ENCODE measurements around the gene PROKR2. TPM values are rescaled to one million over a fixed set of nuclear protein-coding genes. Genes with fewer than 3 reads are reported as not detected.

Gene PROKR2
- total and polyA plus RNA-seq, 2 of the 8 experiments (the other 6 are each of a cell fraction or from before 2014, with no cell fraction given), result 3.3 to 7.7 TPM

DNA sequence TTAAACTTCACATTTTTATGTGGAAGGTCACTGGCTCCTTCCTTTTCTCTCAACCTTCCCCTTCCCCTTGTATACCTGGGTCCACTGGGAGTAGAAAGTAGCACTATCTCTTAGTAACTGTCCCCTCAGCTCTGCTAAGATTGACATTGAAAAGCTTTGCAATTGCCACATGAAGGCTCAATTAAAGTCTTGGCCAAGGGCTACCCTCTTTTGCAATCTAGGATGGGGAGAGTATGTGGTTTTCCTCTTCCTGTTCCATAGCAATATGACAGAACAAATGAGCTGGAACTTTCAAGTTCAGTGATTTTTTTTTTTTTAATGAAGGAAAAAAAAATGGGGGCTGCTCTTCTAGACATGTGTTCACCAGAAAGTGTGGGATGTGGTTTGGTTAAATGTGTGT, 37.1 kb downstream of the PROKR2 start:
- H3K23me2 ChIP-seq (ENCODE audit: low read depth, low read length), result no peaks in the 10 kb centered on the region; the same call in 1 of the 2 replicates
- no peak overlapping the region for H2BK12ac ChIP-seq (ENCODE audit: low read depth, low read length)
- ChIA-PET CTCF (ENCODE audit: partially characterized antibody) (no interaction called here), POLR2A (ENCODE audit: partially characterized antibody) (no interaction called here)
- no peak overlapping the region for H4K91ac ChIP-seq (replicated peaks; ENCODE audit: insufficient read length, low read length)
- no peaks in the 10 kb centered on the region for H3K27me3 ChIP-seq (replicated peaks in 1 of 4; ENCODE audit: control insufficient read depth in 3 of 4, extremely low read depth in 1 of 4, insufficient read depth in 3 of 4, low read length in 3 of 4)
- no peak overlapping the region for H3K56ac ChIP-seq (replicated peaks; ENCODE audit: insufficient read length, low read depth, low read length)
- H2BK5ac ChIP-seq (ENCODE audit: low read depth, low read length), result no peak overlapping the region
- no peaks in the 10 kb centered on the region for H3K79me1 ChIP-seq (ENCODE audit: low read depth, low read length)
- H2AFZ ChIP-seq (ENCODE audit: low read length), result no peak overlapping the region
- no peak overlapping the region for H3K4ac ChIP-seq (replicated peaks; ENCODE audit: insufficient read length, low read depth, low read length)
- H3K23ac ChIP-seq (ENCODE audit: insufficient read length), result no peak overlapping the region
- H2BK120ac ChIP-seq (replicated peaks; ENCODE audit: low read depth, low read length), result no peak overlapping the region
- no peak overlapping the region for H3K4me2 ChIP-seq (ENCODE audit: insufficient read depth in 1 of 2, low read depth in 2 of 2, low read length in 2 of 2)
- no peak overlapping the region for H3K18ac ChIP-seq (ENCODE audit: extremely low read depth, low read length)
- TF ChIP-seq POU5F1 (IDR thresholded peaks at IDR 0.05; ENCODE audit: low read depth, low read length) (no peak), HDAC6 (IDR thresholded peaks at IDR 0.05; ENCODE audit: low read depth, low read length) (no peak), BRCA1 (IDR thresholded peaks at IDR 0.05; ENCODE audit: low read depth, low read length) (no peak), SIRT6 (IDR thresholded peaks at IDR 0.05; ENCODE audit: low read length) (no peak), HDAC2 (IDR thresholded peaks at IDR 0.05; ENCODE audit: borderline replicate concordance in 1 of 2, low read depth in 2 of 2, low read length in 2 of 2) (no peak), SRF (IDR thresholded peaks at IDR 0.05; ENCODE audit: low read depth, low read length) (no peak), POLR2AphosphoS5 (IDR thresholded peaks at IDR 0.05; ENCODE audit: low read depth, low read length) (no peak), KDM5A (IDR thresholded peaks at IDR 0.05; ENCODE audit: low read length) (no peak), SIX5 (IDR thresholded peaks at IDR 0.05; ENCODE audit: low read depth, low read length) (no peak), TAF7 (optimal IDR thresholded peaks at IDR 0.05; ENCODE audit: borderline replicate concordance, low read depth, low read length) (no peak), SP1 (IDR thresholded peaks at IDR 0.05; ENCODE audit: low read depth, low read length) (no peak), CEBPB (IDR thresholded peaks at IDR 0.05; ENCODE audit: low read depth, low read length) (no peak), ZNF274 (IDR thresholded peaks at IDR 0.05; ENCODE audit: borderline replicate concordance, extremely low read depth, low read length) (no peak), EP300 (IDR thresholded peaks at IDR 0.05; ENCODE audit: borderline replicate concordance in 1 of 2, low read depth in 2 of 2, low read length in 2 of 2) (no peak)
- TF ChIP-seq, protein P1, sequence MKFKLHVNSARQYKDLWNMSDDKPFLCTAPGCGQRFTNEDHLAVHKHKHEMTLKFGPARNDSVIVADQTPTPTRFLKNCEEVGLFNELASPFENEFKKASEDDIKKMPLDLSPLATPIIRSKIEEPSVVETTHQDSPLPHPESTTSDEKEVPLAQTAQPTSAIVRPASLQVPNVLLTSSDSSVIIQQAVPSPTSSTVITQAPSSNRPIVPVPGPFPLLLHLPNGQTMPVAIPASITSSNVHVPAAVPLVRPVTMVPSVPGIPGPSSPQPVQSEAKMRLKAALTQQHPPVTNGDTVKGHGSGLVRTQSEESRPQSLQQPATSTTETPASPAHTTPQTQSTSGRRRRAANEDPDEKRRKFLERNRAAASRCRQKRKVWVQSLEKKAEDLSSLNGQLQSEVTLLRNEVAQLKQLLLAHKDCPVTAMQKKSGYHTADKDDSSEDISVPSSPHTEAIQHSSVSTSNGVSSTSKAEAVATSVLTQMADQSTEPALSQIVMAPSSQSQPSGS (IDR thresholded peaks at IDR 0.05; ENCODE audit: low read length), result no peak
- DNase-seq (ENCODE audit: low read depth in 1 of 2, low spot score in 2 of 2) (no peak), FAIRE-seq (no peak)
- no peak overlapping the region for H2BK20ac ChIP-seq (ENCODE audit: low read length)
- no peaks in the 10 kb centered on the region for H3K4me1 ChIP-seq (replicated peaks in 1 of 4; ENCODE audit: control insufficient read depth in 3 of 4, insufficient read depth in 4 of 4, low read length in 3 of 4)
- H3K4me3 ChIP-seq (ENCODE audit: extremely low read depth in 1 of 4, insufficient read depth in 2 of 4, low read depth in 3 of 4, low read length in 4 of 4), result no peak overlapping the region
- H3K79me2 ChIP-seq (ENCODE audit: control insufficient read depth in 1 of 2, insufficient read depth in 2 of 2, low read length in 2 of 2), result no peaks in the 10 kb centered on the region
- H3K9me3 ChIP-seq (ENCODE audit: insufficient read depth in 2 of 2, low read depth in 1 of 2, low read length in 1 of 2), result 0 out of 4 replicates have a peak, but pooled peaks cover 0 to 2% of the 10 kb centered on the region in 2 experiments
- H2BK15ac ChIP-seq (ENCODE audit: low read length), result no peak overlapping the region
- H3K9ac ChIP-seq (replicated peaks in 1 of 4; ENCODE audit: extremely low read depth in 1 of 4, low read depth in 3 of 4, low read length in 3 of 4), result no peak overlapping the region
- H4K8ac ChIP-seq (ENCODE audit: extremely low read depth, insufficient read depth, low read length), result no peak overlapping the region
- no peaks in the 10 kb centered on the region for H4K20me1 ChIP-seq (replicated peaks in 1 of 2; ENCODE audit: control insufficient read depth in 1 of 2, insufficient read depth in 2 of 2, low read length in 2 of 2)
- no peak overlapping the region for H3K14ac ChIP-seq (ENCODE audit: insufficient read length)
- H2AK5ac ChIP-seq (ENCODE audit: low read depth, low read length), result no peak overlapping the region
- H3K27ac ChIP-seq (ENCODE audit: low read depth, low read length), result no peak overlapping the region
- no peak overlapping the region for H4K5ac ChIP-seq (ENCODE audit: insufficient read length, low read depth, low read length)
- H3K36me3 ChIP-seq (ENCODE audit: control insufficient read depth in 2 of 4, insufficient read depth in 4 of 4, low read length in 3 of 4), result no peaks in the 10 kb centered on the region

Data from H1 (cell line).